Neural crest cell (in vitro differentiated cells): ENCODE results near the gene MVK. TPM values are rescaled to one million over a fixed set of nuclear protein-coding genes. Genes with fewer than 3 reads are reported as not detected.

Experiments used
- DNase-seq: peaks from one replicate; pipeline ENCODE4 v3.0.0; 2021; ENCODE audit warnings: low read depth, mixed read lengths, low spot score
- H3K27ac Mint-ChIP-seq: one replicate; pipeline ENCODE4 v1.8.0; 2021; ENCODE audit warnings: mild to moderate bottlenecking, mixed read lengths; ENCODE audit not compliant: unreplicated experiment
- H3K27me3 Mint-ChIP-seq: 2 replicates; pipeline ENCODE4 v1.8.0; 2021; ENCODE audit warnings: low read depth, mild to moderate bottlenecking, mixed read lengths
- H3K36me3 Mint-ChIP-seq: 2 replicates; pipeline ENCODE4 v1.8.0; 2021; ENCODE audit warnings: low read depth, mild to moderate bottlenecking, mixed read lengths
- H3K4me1 Mint-ChIP-seq: 2 replicates; pipeline ENCODE4 v1.8.0; 2021; ENCODE audit warnings: mixed read lengths
- H3K4me3 Mint-ChIP-seq: one replicate; pipeline ENCODE4 v1.8.0; 2021; ENCODE audit warnings: mild to moderate bottlenecking, mixed read lengths
- H3K9me3 Mint-ChIP-seq: 2 replicates; pipeline ENCODE4 v1.8.0; 2021; ENCODE audit warnings: mixed read lengths
- total RNA-seq: library from RNA; stranded (reverse); gene quantifications from 2 replicates; pipeline ENCODE4 v1.2.1, GENCODE V29; 2021
- TF ChIP-seq, protein P1 (sequence below): fragments of 200-600 bp; sonication (generic); conservative IDR thresholded peaks from 2 replicates; pipeline ENCODE4 v1.5.0; 2021; ENCODE audit warnings: antibody characterized with exemption, mild to moderate bottlenecking

Gene MVK
- total RNA-seq, 1 donor from 2014 or later, result 59.3 TPM

DNA sequence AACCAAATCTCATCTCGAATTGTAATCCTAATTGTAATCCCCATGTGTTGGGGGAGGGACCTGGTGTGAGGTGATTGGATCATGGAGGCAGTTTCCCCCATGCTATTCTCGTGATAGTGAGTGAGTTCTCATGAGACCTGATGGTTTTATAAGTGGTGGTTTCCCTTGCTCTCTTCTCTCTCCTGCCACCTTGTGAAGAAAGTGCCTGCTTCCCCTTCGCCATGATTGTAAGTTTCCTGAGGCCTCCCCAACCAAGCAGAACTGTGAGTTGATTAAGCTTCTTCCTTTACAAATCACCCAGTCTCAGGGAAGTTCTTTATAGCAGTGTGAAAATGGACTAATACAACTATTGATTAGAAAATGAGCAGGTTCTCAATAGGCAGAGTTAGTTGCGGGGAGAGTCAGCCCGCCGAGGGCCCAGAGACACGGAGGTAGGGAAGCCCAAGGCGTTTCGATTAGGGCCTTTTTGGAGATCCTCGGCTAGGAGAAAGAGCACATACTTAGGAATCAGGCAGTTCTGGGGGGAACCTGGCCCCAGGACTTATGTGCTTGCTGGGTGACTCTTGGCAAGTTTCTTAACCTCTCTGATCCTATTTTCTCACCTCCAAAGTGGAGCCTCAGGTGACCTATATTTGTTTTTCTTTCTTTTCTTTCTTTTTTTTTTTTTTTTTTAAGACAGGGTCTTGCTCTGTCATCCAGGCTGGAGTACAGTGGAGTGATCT, 65.7 kb downstream of the MVK start:
- Mint-ChIP-seq H3K9me3 (peaks cover 3% of the 10 kb centered on the region), H3K4me3 (no peak overlapping the region), H3K27ac (no peak overlapping the region), H3K4me1 (peaks cover 14% of the 10 kb centered on the region), H3K36me3 (no peaks in the 10 kb centered on the region), H3K27me3 (no peaks in the 10 kb centered on the region)
- DNase-seq, result no peak
- TF ChIP-seq, protein P1, sequence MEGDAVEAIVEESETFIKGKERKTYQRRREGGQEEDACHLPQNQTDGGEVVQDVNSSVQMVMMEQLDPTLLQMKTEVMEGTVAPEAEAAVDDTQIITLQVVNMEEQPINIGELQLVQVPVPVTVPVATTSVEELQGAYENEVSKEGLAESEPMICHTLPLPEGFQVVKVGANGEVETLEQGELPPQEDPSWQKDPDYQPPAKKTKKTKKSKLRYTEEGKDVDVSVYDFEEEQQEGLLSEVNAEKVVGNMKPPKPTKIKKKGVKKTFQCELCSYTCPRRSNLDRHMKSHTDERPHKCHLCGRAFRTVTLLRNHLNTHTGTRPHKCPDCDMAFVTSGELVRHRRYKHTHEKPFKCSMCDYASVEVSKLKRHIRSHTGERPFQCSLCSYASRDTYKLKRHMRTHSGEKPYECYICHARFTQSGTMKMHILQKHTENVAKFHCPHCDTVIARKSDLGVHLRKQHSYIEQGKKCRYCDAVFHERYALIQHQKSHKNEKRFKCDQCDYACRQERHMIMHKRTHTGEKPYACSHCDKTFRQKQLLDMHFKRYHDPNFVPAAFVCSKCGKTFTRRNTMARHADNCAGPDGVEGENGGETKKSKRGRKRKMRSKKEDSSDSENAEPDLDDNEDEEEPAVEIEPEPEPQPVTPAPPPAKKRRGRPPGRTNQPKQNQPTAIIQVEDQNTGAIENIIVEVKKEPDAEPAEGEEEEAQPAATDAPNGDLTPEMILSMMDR, result no peak

DNA sequence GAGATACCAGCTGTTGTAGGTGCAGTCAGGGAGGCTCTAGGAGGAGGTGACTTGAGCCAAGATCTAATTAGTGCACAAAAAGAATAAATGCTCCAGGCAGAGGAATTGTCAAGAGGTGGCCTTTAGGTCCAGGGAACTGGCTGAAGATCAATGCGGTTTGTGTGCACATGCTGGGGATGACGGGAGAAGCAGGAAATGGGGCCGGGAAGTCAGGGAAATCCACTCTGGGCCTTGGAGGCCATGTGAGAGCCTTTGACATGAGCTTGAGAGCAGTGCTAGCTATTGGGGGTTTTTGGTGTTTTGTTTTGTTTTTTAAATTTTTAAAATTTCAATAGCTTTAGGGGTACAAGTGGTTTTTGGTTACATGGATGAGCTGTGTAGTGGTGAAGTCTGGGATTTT, 67.4 kb downstream of the MVK start:
- Mint-ChIP-seq H3K27me3 (no peaks in the 10 kb centered on the region), H3K9me3 (peaks cover 3% of the 10 kb centered on the region)

DNA sequence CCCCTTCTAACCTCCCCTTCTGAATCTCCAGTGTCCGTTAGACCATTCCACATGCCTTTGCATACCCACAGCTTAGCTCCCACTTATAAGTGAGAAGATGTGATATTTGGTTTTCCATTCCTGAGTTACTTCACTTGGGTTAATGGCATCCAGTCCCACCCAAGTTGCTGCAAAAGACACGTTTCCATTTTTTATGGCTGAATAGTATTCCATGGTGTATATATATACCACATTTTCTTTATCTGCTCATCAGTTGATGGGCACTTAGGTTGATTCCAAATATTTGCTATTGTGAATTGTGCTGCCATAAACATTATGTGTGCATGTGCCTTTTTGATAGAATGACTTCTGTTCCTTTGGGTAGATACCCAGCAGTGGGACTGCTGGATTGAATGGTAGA, 67.8 kb downstream of the MVK start:
- no peak overlapping the region for H3K4me3 Mint-ChIP-seq
- TF ChIP-seq, protein P1, result no peak
- H3K27me3 Mint-ChIP-seq, result no peaks in the 10 kb centered on the region
- no peak overlapping the region for H3K27ac Mint-ChIP-seq
- peaks cover 22% of the 10 kb centered on the region for H3K4me1 Mint-ChIP-seq
- no peaks in the 10 kb centered on the region for H3K36me3 Mint-ChIP-seq
- no peak for DNase-seq
- H3K9me3 Mint-ChIP-seq, result peaks cover 3% of the 10 kb centered on the region

More for the DNA sequence above, 67.4 kb downstream of the MVK start:
- no peak for DNase-seq
- TF ChIP-seq, protein P1, result no peak
- Mint-ChIP-seq H3K36me3 (no peaks in the 10 kb centered on the region), H3K4me1 (peaks cover 22% of the 10 kb centered on the region), H3K4me3 (no peak overlapping the region), H3K27ac (no peak overlapping the region)

DNA sequence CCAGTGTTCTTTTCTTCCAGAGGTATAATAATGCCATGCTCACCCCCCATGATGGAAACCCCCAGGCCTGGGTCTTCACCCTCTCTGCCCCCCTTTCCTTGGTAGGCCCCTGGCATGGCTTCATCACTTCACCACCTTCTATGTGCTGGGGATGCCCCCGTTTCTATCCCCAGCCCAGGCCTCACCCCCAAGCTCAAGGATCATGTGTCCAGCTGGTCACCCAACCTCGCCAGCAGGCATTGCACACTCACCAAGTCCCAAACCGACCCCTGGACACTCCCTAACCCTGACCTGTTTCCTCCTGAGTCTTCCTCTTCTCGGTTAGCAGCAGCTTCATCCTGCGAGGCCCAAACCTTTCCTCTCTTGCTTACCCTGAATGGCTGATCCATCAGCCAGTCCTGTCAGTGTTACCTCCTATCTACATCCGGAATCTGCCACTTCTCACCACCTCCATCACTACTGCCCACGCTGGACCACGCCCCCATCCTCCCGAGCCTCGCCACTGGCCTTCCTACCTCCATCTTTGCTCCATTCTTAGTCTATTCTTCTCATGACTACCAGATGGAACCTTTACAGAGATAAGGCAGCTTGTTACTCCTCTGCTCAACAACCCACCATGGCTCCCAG, 69.0 kb downstream of the MVK start:
- no peaks in the 10 kb centered on the region for H3K36me3 Mint-ChIP-seq
- TF ChIP-seq, protein P1, result no peak
- no peak for DNase-seq

DNA sequence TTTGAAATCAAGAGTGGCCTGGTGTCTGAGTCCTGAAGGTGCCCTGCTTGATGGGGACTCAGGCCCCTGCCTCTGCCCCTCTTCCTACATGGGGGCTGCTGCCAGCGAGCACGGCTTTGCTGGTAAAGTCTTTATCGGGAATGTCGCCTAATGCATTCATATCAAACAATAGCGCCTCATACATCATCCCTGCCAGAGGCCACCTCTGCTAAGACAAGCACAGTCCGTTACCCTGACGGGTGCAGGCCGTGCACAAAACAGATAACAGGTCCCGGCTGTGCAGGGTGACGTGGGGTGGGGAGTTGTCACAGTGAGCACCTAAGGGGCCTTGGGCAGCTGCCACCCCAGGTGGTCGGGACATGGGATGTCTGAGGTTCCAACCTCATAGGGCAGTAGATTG, 71.6 kb downstream of the MVK start:
- Mint-ChIP-seq H3K36me3 (no peaks in the 10 kb centered on the region), H3K4me3 (no peak overlapping the region), H3K27me3 (no peaks in the 10 kb centered on the region), H3K27ac (no peak overlapping the region), H3K4me1 (peaks cover 25% of the 10 kb centered on the region), H3K9me3 (no peaks in the 10 kb centered on the region)
- TF ChIP-seq, protein P1, result no peak
- no peak for DNase-seq

More for the DNA sequence above, 69.0 kb downstream of the MVK start:
- Mint-ChIP-seq H3K4me3 (no peak overlapping the region), H3K4me1 (peaks cover 28% of the 10 kb centered on the region), H3K27ac (no peak overlapping the region), H3K27me3 (no peaks in the 10 kb centered on the region), H3K9me3 (no peaks in the 10 kb centered on the region)
